Lower leg skin (tissue), 3 donors: Measurements from ENCODE around the gene CLEC4D.

Experiments
- CTCF ChIP-seq, 3 donors: fragments of 450-650 bp; IDR thresholded peaks; one replicate each; pipeline ENCODE4 v1.5.1; 2016; ENCODE audit warnings: antibody characterized with exemption in 3 of 3, mild to moderate bottlenecking in 3 of 3, moderate library complexity in 2 of 3
- POLR2A ChIP-seq, 2 donors: fragments of 450-650 bp; IDR thresholded peaks; one replicate each; pipeline ENCODE4 v1.6.1; 2016 to 2017; ENCODE audit warnings: antibody characterized with exemption in 2 of 2, mild to moderate bottlenecking in 1 of 2, moderate library complexity in 1 of 2

- TF ChIP-seq POLR2A (IDR thresholded peaks at IDR 0.05) (no peak), CTCF (IDR thresholded peaks at IDR 0.05) (no peak)
Measured at GRCh38 chr12:8546591-8546990, 33.3 kb downstream of the CLEC4D start.
